RWPE2 (cell line): ENCODE data around the gene ROBO4.

Experiments used
- ATAC-seq: fragments of 200-7000 bp; cut with Tn5 transposase; 3 replicates; pipeline ENCODE4 v1.9.1; 2021; ENCODE audit warnings: low read depth
- DNase-seq: peaks from one replicate; pipeline ENCODE4 v3.0.0-alpha.2; 2020; ENCODE audit warnings: low spot score
- H3K27ac ChIP-seq: fragments of 450-650 bp; 2 replicates; pipeline ENCODE4 v1.5.1; 2017; ENCODE audit warnings: mild to moderate bottlenecking; ENCODE audit not compliant: poor library complexity, severe bottlenecking
- H3K27me3 ChIP-seq: fragments of 250-450 bp; sonication (Bioruptor Pico); 2 replicates; pipeline ENCODE4 v1.5.1; 2021; ENCODE audit warnings: mild to moderate bottlenecking, moderate library complexity; ENCODE audit not compliant: insufficient read depth, poor library complexity, severe bottlenecking
- H3K36me3 ChIP-seq: fragments of 250-450 bp; sonication (Bioruptor Pico); 2 replicates; pipeline ENCODE4 v1.5.1; 2020; ENCODE audit warnings: low read depth, mild to moderate bottlenecking, moderate library complexity
- H3K4me1 ChIP-seq: fragments of 250-450 bp; sonication (Bioruptor Pico); 2 replicates; pipeline ENCODE4 v1.5.1; 2021; ENCODE audit warnings: mild to moderate bottlenecking, moderate library complexity; ENCODE audit not compliant: insufficient read depth, poor library complexity, severe bottlenecking
- H3K4me3 ChIP-seq: fragments of 250-450 bp; sonication (Bioruptor Pico); 2 replicates; pipeline ENCODE4 v1.5.1; 2021; ENCODE audit warnings: mild to moderate bottlenecking, moderate library complexity; ENCODE audit not compliant: severe bottlenecking
- H3K9me3 ChIP-seq: fragments of 250-450 bp; sonication (Bioruptor Pico); 2 replicates; pipeline ENCODE4 v1.5.1; 2021; ENCODE audit warnings: mild to moderate bottlenecking, moderate library complexity; ENCODE audit not compliant: severe bottlenecking
- TF ChIP-seq, protein P1 (sequence below): fragments of 450-650 bp; IDR thresholded peaks from one replicate; pipeline ENCODE4 v1.5.1; 2017; ENCODE audit warnings: mild to moderate bottlenecking, moderate library complexity; ENCODE audit not compliant: poor library complexity, severe bottlenecking

Gene ROBO4

DNA sequence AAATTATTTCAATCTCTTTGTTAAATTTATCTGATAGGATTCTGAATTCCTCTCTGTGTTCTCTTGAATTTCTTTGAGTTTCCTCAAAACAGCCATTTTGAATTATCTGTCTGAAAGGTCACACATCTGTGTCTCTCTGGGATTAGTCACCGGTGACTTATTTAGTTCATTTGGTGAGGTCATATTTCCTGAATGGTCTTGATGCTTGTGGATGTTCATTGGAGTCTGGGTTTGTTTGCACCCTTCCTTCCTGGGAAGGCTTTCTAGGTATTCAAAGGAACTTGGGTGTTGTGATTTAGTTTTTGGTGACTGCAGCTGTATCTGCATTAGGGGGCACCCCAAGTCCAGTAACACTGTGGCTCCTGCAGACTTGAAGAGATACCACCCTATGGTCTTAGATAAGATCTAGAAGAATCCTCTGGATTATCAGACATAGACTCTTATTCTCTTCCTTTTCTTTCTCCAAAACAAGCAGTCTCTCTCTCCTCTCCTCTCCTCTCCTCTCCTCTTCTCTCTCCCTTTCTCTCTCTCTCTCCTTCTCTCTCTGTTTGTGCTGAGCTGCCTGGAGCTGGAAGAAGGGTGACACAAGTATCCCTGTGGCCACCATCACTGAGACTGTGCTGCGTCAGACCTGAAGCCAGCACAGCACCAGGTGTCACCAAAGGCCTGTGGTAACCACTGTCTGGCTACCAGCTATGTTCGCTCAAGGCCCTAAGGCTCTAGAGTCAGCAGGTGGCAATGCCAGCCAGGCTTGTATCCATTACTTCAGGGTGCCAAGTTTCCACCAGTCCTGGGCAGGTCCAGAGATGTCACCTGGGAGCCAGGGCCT is 18.1 kb upstream of the ROBO4 start:
- H3K4me3 ChIP-seq, result no peak overlapping the region
- no peaks in the 10 kb centered on the region for H3K4me1 ChIP-seq
- no peaks in the 10 kb centered on the region for H3K9me3 ChIP-seq
- DNase-seq (no peak), ATAC-seq (no peak)
- no peaks in the 10 kb centered on the region for H3K27me3 ChIP-seq
- no peaks in the 10 kb centered on the region for H3K36me3 ChIP-seq
- TF ChIP-seq, protein P1, sequence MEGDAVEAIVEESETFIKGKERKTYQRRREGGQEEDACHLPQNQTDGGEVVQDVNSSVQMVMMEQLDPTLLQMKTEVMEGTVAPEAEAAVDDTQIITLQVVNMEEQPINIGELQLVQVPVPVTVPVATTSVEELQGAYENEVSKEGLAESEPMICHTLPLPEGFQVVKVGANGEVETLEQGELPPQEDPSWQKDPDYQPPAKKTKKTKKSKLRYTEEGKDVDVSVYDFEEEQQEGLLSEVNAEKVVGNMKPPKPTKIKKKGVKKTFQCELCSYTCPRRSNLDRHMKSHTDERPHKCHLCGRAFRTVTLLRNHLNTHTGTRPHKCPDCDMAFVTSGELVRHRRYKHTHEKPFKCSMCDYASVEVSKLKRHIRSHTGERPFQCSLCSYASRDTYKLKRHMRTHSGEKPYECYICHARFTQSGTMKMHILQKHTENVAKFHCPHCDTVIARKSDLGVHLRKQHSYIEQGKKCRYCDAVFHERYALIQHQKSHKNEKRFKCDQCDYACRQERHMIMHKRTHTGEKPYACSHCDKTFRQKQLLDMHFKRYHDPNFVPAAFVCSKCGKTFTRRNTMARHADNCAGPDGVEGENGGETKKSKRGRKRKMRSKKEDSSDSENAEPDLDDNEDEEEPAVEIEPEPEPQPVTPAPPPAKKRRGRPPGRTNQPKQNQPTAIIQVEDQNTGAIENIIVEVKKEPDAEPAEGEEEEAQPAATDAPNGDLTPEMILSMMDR, result no peak
- H3K27ac ChIP-seq, result no peak overlapping the region

DNA sequence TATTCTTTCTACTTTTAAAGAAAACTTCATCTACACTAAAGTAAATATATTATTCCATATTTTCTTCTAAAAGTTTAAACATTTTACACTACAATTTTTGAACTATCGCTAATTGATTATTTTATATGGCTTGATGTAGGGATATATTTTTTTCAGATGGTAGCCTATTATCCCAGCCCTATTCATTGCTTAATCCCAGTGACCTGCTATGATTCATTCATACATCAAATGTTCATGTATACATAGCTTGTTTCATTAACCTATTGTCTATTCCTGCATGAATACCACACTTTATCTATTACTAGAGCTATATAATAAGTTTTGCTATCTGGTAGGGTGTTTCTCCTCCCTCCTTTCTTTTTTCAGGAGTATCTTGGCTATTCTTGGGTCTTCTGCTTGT is 5.0 kb upstream of the ROBO4 start:
- H3K27me3 ChIP-seq, result no peaks in the 10 kb centered on the region
- no peak overlapping the region for H3K4me3 ChIP-seq
- H3K36me3 ChIP-seq, result no peaks in the 10 kb centered on the region
- H3K4me1 ChIP-seq, result peaks cover 49% of the 10 kb centered on the region
- peak overlapping the region; percentile 99 for H3K27ac ChIP-seq
- H3K9me3 ChIP-seq, result no peaks in the 10 kb centered on the region
- DNase-seq (no peak), ATAC-seq (peak; percentile 44; the same call in 2 of the 3 replicates)
- TF ChIP-seq, protein P1, result no peak

- H3K27ac ChIP-seq, result peak overlapping the region; percentile 99
- peak; percentile 72 for ATAC-seq
These were observed 2.8 kb upstream of the ROBO4 start for GRCh38 chr11:124900464-124900863.

GRCh38 chr11:124899383-124900145 is 1.9 kb upstream of the ROBO4 start:
- peaks cover 58% of the 10 kb centered on the region for H3K4me1 ChIP-seq
- H3K27me3 ChIP-seq, result no peaks in the 10 kb centered on the region
- H3K27ac ChIP-seq, result peak overlapping the region; percentile 99
- no peaks in the 10 kb centered on the region for H3K9me3 ChIP-seq
- no peaks in the 10 kb centered on the region for H3K36me3 ChIP-seq
- DNase-seq (no peak), ATAC-seq (no peak)
- TF ChIP-seq, protein P1, result no peak
- H3K4me3 ChIP-seq, result no peak overlapping the region

More at GRCh38 chr11:124900464-124900863, 2.8 kb upstream of the ROBO4 start:
- DNase-seq, result no peak
- H3K36me3 ChIP-seq, result no peaks in the 10 kb centered on the region
- no peaks in the 10 kb centered on the region for H3K9me3 ChIP-seq
- no peak overlapping the region for H3K4me3 ChIP-seq
- no peaks in the 10 kb centered on the region for H3K27me3 ChIP-seq
- TF ChIP-seq, protein P1, result no peak
- H3K4me1 ChIP-seq, result peaks cover 58% of the 10 kb centered on the region
